Fibroblast of skin of left quadriceps (primary cell): ENCODE results near the gene RAB3D.
"Not testable (repeated sequence)": the region's sequence is repeated elsewhere in the genome, so short reads cannot be mapped to it uniquely, and the experiment has no call there.

Source experiments
- DNase-seq, 2 experiments: peaks; one replicate each; pipeline ENCODE4 v3.0.0-alpha.2; 2013; ENCODE audit warnings: low read depth in 2 of 2

The RAB3D gene

DNA sequence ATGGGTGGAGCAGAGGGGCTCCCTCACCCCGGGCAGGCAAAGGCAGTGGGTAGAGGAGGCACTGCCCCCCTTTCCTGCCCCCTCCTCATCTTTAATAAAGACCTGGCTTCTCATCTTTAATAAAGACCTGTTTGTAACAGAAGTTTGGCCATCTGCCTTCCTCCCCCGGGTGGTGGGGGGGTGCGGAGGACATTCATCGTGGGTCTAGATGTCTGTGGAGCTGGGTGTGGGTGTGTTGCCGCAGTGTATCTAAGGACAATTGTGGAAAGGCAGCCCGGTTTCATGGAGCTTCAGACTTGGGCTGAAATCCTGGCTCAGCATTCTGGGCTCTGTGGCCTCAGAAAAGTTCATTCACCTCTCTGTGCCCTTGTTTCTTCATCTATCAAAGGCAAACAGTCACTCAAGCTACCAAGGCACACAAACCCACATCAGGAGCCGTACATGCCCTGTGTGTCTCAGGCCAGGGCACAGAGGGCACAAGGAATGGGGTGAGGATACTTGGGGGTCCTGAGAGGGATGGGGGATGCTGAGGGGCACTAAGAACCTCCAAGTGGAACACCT is 26.2 kb upstream of the RAB3D start:
- no peak for DNase-seq

GRCh38 chr19:11364935-11365334 is 25.5 kb upstream of the RAB3D start:
- DNase-seq = no peak

GRCh38 chr19:11364296-11364904 is 24.9 kb upstream of the RAB3D start:
- no peak for DNase-seq

DNA sequence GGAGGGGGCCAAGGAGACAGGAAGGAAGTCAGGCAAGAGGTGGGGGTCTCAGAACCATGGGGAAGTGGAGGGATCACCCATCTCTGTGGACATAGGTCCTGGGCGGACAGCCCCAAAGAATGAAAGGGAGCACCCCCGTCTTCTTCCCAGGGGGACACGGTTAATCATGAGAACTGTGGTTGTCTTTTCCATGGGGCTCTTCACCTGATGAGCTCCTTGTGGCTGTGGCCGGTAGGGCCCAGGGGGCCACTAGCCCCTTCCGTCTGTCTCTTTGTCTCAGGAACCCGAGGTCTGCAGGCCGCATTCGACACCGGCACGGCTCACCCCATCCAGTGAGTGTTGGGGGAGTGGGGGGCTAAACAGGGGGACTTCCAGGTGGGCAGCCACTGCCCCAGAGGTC is 24.4 kb upstream of the RAB3D start:
- DNase-seq = no peak

DNA sequence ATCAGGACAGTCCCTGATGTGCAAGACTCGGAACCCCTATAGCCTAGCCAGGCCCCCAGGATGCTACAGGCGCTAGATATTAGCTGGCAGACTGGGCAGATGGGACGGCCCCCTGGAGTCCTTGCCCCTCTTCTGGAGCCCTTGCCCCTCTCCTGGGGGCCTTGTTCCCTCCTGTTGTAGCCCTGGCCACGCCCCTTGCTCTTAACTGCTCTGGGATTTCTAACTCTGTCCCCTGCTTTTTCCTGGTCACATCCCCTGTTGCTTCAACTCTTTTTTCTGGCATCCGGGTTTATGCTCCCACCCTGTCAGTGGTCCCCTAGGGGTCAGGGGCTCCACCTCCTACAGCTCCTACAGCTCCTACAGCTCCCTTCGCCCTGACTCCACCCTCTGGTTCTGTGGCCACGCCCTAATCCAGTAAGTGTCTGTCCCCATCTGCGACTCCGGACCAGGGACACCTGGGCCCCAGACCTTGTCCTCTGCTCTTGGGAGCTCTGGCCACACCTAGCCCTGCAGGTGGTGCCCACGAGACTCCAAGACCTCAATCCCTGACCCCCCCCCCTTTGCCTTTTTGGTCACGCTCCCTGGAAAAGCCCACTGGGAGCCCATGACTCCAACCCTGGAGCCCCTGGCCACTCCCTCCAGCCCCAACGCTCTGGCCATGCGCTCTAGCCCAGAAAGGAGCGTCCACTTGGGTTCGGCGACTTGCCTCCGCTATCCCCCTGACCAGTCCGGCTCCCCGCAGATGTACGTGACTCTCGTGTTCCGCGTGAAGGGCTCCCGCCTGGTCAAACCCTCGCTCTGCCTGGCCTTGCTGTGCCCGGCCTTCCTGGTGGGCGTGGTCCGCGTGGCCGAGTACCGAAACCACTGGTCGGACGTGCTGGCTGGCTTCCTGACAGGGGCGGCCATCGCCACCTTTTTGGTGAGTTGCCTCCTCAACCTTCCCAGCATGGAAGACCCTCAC is 22.6 kb upstream of the RAB3D start:
- DNase-seq = no peak

- no peak for DNase-seq
These were observed 21.7 kb upstream of the RAB3D start for GRCh38 chr19:11361037-11361770.

DNA sequence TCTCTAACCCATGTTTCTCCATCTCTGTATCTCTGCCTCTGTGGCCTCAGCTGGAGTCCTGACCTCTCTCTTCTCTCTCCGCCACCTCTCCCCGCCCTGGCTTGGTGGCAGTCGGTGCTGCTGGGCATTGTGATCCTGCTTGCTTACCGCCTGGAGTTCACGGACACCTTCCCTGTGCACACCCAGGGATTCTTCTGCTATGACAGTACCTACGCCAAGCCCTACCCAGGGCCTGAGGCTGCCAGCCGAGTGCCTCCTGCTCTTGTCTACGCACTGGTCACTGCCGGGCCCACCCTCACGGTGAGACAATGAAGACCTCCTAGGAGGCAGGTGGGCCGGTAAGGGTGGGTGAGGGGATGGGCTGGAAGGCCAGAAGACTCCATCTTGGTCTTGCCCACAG is 20.0 kb upstream of the RAB3D start:
- DNase-seq = no peak

GRCh38 chr19:11356676-11357550 is 17.5 kb upstream of the RAB3D start:
- DNase-seq = no peak

GRCh38 chr19:11356074-11356397 is 16.6 kb upstream of the RAB3D start:
- no peak for DNase-seq

DNA sequence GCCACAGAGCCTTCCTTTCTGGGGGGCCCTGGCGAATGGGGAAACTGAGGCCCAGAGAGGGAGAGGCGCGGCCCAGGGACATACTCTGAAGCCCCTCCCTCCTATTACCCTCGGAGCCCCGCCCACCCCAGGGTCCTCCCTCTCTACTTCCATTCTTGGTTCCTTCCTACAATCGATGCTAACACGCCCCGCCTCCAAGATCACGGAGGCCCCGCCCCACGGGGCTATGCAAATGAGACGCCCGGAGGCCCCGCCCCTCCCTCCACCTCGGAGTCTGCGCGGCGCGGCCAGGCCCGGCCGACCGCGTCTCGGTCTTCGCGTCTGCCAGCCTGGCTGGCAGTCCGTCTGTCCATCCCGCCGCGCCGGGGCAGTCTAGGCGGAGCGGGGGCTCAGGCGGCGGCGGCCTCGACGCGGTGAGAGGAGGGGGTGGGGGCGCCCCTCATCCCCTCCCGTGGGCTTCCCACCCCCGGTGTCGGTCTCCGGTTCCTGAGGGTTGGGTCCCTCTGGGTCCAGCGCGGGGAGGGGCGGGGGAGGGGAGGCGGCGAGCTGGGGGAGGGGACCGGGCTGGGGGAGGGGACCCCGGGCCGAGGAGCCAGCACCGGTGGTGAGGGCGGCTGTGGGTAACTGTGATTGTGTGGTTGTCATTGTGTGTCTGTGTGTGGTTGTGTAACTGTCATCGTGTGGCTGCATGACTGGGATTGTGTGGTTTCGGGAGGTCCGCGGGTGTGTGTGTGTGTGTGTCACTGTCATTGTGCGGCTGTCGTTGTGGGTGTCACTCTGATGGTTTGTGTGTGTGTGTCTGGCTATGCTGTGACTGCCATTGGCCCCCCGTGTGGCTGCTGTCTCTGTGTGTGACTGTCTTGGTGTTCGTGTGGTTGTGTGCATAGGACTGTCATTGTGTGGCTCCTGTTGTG is 16.0 kb upstream of the RAB3D start, which contains the start of gene PLPPR2:
TSS of gene PLPPR2 (plus strand) at position 273 of the 914 bp plus-strand sequence. CDS start 2,242 bp downstream, outside the sequence.
- DNase-seq = peak; percentile 78 to 79

DNA sequence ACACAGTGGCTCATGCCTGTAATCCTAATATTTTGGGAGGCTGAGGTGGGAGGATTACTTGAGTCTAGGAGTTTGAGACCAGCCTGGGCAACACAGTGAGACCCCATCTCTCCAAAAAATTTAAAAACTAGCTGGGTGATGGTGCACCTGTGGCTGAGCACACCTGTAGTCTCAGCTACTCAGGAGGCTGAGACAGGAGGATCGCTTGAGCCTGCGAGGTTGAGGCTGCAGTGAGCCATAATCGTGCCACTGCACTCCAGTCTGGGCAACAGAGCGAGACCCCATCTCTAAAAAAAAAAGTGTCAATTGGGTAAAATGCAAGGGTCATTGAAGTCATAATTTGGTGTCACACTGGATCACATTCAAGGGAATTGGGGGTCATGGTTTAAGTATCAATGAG is 14.6 kb upstream of the RAB3D start:
- DNase-seq = not testable (repeated sequence)

- no peak for DNase-seq
These were observed 9.7 kb upstream of the RAB3D start for GRCh38 chr19:11349171-11349570.

DNA sequence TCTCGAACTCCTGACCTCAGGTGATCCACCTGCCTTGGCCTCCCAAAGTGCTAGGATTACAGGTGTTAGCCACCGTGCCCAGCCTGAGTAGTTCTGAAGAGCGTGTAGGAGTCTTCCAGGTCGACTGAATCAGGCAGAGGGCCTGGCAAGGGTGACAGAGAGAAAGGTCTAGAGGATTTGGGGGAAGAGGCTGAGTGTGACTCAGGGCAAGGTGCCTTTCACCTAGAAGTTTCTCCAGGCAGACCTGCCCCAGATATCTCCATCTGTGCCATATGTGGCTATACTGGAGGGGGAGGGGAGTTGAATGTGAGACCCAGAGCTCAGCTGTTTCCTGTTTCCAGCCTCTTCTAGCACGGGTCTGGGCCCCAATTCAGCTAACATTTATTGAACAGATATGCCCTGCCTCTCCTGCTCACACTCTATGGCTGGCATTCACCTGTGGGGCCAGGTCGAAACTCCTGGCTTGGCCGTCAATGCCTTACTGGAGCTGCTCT is 8.1 kb upstream of the RAB3D start:
- no peak for DNase-seq

GRCh38 chr19:11346104-11346940 is 6.9 kb upstream of the RAB3D start, which contains the start of the genes CCDC159 and TMEM205:
CCDC159 (plus strand) TSS chr19:11346519; CDS start chr19:11346607, 88 bp downstream.
TMEM205 (minus strand) TSS chr19:11346268; CDS start chr19:11345619, 649 bp downstream.
- peak; percentile 99 for DNase-seq

GRCh38 chr19:11345122-11345803 is 5.8 kb upstream of the RAB3D start:
- no peak for DNase-seq

GRCh38 chr19:11342429-11342828 is 3.0 kb upstream of the RAB3D start:
- DNase-seq = no peak

DNA sequence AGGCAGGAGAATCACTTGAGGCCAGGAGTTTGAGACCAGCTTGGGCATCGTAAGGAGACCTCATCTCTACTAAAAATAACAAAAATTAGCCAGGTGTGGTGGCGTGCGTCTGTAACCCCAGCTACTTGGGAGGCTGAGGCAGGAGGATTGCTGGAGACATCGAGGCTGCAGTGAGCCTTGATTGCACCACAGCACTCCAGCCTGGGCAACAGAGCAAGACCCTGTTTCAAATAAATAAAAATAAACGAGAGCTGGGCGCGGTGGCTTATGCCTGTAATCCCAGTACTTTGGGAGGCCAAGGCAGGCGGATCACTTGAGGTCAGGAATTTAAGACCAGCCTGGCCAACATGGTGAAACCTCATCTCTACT is 626 bp upstream of the RAB3D start:
- DNase-seq = not testable (repeated sequence)

DNA sequence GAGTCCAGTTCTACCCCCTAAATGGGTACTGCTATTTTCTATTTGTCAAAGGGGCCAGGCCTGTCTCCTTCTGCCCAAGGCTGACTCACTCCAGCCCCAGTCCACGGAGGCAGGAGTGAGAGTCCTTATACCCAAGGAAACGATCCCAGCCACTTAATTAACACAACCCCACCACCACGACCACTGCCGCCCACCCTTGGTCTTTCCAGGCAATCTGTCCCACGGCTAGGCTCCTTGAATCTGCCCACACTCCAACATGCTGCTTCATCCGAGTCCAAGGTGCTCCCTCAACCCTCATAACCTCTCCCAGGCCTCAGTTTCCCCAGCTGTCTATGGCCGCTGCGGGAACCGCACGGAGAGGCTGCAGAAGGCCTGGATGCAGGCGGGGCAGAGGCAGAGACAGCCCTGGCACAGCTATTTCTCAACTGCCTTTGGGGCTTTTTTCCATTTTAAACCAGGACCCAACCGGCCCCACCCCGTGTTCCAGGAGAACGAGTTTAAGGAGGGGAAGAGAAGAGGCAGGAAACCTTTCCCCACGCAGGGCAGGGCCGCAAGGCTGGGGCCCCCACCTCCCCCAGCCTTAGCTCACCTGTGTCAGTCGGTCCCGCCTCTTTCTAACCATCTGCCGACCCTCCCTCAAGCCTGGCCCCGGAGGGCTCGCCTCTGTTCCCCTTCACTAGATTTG is 746 bp downstream of the RAB3D start:
- no peak for DNase-seq
